ENCODE results near the gene SLC15A2.
"Not testable (repeated sequence)": the region's sequence is repeated elsewhere in the genome, so short reads cannot be mapped to it uniquely, and the experiment has no call there.

The SLC15A2 gene

DNA sequence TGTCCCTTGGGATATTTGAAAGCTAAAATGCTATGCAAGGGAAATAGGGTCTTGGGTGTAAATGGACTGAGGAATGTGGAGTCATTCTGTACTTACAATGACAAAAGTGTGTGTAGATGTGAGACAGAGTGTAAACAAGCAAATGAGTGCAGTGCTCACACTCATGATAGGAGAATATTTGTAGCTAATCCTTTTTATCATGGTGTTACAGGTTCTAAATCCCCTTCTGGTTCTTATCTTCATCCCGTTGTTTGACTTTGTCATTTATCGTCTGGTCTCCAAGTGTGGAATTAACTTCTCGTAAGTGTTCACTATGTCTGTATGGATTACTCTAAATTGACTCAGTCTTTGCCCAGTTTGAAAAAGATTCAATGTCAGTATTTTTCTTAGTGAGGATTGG is 30.5 kb downstream of the SLC15A2 start:
- DNase-seq, result no peak

DNA sequence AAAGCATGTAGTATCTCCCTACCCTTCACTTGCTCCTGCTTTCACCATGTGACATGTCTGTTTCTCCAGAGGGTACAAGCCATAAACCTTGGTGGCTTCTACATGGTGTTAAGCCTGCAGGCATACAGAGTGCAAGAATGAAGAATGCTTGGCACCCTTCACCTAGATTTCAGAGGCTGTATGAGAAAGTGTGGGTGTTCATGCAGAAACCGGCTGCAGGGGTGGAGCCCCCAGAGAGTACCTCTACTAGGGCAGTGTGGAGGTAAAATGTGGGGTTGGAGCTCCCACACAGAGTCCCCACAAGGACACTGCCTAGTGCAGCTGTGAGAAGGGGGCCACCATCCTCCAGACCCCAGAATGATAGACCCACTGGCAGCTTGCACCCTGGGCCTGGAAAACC is 32.2 kb downstream of the SLC15A2 start:
- DNase-seq, result no peak

DNA sequence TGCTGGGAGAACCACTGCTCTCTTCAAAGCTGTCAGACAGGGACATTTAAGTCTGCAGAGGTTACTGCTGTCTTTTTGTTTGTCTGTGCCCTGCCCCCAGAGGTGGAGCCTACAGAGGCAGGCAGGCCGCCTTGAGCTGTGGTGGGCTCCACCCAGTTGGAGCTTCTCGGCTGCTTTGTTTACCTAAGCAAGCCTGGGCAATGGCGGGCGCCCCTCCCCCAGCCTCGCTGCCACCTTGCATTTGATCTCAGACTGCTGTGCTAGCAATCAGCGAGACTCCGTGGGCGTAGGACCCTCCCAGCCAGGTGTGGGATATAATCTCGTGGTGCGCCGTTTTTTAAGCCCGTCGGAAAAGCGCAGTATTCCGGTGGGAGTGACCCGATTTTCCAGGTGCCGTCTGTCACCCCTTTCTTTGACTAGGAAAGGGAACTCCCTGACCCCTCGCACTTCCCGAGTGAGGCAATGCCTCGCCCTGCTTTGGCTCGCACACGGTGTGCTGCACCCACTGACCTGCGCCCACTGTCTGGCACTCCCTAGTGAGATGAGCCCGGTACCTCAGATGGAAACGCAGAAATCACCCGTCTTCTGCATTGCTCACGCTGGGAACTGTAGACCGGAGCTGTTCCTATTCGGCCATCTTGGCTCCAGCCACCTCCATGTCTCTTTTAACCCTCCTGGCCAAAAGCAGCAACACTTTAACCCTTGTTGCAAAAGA is 44.1 kb downstream of the SLC15A2 start:
- not testable (repeated sequence) for DNase-seq

DNA sequence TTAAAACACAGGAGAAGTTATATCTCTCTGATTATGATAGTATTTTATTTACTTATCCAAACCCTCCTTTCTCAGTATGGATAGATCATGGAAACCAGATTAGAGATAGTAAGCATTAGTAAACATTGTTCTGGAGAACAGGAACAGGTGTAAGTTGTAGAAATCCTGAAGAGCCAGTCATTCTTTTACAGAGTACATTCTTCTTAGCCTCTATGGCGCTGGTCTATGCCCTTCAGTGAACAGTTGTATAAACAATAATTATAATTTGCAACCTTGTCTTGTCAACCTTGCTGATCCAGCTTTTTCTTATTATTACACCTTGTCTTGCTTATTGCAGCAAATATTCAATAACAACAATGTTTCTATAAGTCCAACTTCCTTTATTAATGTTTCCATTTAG is 47.4 kb downstream of the SLC15A2 start:
- no peak for DNase-seq

DNA sequence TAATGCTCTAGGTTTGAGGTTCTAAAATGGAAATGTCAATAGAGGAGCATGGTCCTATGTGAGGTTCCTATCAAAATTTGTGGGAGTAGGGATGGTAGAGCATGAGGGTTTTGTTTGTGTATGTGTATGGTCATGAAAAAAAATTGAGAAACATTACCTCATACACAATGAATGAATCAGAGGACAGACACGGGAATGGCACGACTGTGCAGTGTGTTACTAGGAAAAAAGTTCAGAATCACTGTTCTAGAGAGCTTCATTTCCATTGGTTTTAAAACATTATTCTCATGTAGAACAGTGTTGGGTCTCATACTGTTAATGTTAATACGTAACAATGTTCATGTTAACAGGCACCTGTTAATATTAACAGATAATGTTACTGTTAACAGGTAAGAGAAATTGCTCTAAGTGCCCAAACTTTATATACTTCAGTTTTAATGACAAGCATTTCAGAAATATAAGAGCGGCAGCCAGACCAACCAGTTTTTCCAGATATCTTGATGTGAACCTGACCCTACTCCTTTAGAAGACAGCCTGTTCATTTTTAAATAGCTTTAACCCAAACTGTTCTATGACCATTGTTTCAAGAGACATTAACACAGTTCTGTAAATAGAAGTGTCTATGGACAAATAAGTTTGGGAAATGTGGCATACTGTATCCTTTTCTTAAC is 48.0 kb downstream of the SLC15A2 start:
- no peak for DNase-seq

DNA sequence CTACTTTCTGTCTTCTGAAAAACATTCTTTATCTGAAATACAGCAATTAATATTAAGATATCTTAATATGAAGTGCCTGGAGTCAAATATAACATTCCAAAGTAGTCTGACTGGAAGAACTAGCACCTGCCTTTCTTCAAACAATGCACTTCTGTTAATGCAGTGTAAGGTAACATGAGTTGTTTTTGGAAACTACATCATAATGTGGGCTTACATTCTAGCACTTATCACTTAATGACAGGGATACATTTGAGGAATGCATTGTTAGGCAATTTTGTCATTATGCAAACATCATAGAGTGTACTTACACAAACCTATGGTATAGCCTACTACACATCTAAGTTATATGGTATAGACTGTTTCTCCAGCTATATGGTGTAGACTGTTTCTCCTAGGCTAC is 49.2 kb downstream of the SLC15A2 start:
- no peak for DNase-seq

DNA sequence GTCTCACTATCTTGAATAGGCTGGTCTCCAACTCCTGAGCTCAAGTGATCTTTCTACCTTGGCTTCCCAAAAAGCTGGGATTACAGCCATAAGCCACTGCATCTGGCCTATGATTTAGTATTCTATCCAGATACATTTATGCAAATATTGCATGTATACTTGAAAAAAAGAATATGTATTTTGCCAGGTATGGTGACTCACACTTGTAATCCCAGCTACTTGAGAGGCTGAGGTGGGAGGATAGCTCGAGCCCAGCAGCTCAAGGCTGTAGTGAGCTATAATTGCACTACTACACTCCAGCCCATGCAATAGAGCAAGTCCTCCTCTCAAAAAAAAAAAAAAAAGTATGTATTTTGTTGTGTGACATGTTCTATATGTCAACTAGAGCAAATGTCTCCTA is 54.4 kb downstream of the SLC15A2 start:
- DNase-seq, result no peak

DNA sequence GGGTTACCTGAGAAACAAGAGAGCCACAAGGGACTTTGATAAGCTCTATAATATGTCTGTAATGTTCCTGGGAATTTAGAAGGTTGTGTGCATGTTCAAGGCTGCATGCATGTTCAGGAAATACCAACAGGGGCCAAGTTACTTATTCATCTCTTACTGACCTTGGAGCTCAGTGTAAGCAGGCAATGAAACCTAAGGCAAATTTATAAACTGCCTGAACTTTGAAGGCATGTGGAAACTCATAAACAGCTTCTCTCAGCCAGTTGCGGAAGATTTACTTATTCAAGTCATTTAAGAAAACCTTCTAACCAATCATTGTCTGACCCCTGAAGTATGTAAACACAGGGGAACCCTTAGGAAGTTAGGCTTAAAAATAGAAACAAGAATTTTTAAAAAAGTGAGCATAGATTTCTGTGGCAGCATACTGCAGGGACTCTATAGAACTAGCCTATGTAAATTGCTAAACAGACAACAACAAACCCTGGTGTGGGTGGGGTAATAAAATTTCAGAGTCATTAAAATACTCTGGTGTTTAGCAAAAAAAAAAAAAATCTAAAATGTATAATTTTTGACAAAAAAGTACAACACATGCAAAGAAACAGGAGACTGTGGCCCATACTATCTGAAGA is 57.2 kb downstream of the SLC15A2 start:
- no peak for DNase-seq

DNA sequence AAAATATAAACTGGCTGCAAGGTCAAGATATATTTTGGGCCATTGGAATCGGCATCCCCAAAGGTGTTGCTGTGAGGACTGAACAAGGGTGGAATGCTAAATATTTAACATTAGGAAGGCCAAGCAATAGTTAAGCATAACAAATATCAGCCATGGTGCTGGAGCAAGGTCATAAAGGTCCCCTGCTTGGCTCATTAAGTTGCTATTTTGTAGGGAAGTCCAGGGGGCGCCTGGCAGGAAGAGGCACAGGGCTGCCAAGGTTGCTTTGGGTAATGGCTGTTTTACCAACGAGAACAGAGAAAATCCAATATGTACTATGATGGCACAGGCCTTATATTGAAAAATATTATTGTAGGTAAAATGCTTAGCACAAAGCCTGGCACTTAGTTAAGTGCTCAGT is 62.2 kb downstream of the SLC15A2 start:
- no peak for DNase-seq

DNA sequence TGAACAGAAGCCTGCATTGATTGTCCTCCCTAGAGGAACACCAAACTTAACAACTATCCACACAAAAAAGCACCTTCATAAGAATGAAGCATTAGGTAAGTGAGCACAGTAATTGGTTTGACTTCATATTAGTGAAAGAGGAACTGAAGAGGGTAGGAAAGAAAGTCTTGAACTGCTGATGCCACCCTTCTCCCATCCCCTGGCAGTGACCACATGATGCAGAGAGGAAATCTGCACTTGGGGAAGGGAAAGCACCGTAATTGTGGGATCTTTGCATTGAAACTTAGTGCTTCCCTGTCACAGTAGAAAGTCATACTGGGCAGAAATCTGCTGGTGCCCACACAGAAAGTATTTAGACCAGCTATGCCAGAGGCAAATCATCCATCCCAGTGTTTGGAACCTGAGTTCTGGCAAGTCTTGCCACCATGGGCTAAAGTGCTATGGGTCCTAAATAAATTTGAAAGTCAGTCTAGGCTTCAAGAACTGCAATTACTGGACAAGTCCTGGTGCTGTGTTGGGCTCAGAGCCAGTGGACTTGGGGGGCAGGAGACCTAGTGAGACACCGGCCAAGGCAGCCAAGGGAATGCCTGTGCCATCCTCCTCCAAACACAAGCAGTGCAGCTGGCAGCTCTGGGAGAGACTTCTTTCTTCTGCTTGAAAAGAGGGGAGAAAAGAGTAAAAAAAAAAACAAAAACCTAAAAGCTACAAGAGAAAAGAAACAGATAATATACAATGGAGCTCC is 63.6 kb downstream of the SLC15A2 start:
- DNase-seq, result peak in 1 of 2 donors; percentile 62

DNA sequence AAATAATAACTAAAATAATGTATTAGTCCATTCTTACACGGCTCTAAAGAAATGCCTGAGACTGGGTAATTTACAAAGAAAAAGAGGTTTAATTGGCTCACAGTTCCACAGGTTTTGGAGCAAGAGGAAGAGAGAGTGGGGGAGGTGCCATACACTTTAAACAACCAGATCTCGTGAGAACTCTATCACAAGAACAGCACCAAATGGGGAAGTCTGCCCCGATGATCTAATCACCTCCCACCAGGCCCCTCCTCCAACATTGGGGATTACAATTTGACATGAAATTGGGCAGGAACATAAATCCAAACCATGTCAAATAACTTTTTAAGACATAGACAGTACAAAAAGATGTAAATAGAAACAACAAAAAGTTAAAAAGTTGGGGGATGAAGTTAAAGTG is 64.6 kb downstream of the SLC15A2 start:
- peak in 1 of 2 donors; percentile 16 for DNase-seq

DNA sequence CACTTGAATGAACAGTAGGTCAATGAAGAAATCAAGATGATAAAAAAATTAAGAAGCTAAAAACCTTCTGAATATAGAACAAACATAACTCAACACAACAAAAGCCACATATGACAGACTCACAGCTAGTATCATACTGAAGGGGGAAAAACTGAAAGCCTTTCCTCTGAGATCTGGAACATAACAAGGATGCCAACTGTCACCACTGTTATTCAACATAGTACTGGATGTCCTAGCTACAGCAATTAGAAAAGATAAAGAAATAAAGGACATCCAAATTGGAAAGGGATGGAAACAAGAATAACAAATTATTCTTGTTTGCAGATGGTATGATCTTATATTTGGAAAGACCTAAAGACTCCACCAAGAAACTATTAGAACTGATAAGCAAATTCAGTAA is 67.1 kb downstream of the SLC15A2 start:
- no peak for DNase-seq

DNA sequence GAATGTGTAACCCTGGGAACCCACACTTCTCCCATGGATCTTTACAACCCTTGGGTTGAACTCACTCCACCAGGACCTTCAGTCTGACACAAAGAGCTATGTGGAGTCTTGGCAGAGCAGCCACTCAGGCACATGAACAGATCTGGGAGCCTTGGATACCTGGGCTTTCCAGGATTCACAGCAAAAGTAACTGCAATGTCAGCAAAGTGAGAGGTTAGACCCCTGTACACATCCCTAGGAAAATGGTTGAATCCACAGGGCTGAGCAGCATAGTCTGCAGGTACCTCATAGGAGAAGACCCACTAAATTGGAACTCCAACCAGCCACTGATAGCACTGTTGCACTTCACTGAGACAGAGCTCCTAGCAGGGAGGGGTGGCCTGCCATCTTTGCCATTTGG is 68.2 kb downstream of the SLC15A2 start:
- DNase-seq, result no peak

DNA sequence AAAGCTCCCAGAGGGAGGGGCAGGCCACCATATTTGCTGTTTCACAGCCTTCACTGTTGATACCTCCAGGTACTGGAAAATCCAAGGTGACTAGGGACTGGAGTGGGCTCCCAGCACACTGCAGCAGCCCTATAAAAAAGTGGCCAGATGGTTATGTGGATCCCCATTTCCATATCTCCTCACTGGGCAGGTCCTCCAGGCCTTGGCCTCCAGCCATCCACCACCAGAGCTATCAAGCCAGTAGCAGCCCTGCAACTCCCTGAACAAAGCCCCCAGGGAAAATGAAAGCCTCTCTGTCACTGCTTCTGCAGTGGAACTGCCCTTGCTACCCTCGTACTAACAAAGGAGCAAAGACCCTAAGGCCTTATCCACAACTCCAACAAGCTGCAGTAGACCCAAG is 69.4 kb downstream of the SLC15A2 start:
- DNase-seq, result no peak

DNA sequence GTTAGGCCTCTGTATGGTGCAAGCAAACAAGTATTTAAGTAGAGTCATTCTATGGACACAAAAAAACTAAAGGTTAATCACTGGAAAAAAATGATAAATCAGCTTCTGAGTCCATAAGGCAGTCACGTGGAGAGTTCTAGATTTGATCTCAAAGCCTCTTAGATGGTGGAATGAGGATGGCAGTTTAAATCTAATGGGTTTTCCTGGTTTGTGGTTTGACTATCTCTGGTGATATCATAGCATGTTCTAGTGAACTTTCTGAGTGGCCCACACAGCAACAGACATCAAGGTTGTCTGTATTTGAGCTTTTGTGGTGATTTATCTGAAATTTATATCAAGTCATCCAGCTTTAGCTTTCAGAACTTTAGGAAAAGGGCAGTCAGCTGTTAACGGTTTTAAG is 75.4 kb downstream of the SLC15A2 start:
- DNase-seq, result no peak

DNA sequence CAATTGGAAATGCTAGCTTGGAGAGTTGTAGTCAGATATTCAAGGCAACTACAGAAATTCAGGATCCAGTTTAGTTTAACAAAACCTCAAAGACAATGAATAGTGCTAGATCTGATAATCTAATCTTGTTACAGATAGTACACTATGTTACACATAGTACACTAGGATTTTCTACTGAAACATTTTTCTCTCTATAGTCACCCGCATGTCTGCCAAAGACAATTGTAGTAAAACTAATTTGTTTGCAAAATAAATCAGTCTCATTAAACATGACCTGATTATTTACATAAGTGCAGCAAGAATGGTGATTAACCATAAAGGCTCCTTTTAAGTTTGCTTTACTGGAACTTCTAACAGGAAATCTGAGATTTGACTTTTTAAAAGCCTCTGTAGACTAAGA is 75.8 kb downstream of the SLC15A2 start:
- no peak for DNase-seq

DNA sequence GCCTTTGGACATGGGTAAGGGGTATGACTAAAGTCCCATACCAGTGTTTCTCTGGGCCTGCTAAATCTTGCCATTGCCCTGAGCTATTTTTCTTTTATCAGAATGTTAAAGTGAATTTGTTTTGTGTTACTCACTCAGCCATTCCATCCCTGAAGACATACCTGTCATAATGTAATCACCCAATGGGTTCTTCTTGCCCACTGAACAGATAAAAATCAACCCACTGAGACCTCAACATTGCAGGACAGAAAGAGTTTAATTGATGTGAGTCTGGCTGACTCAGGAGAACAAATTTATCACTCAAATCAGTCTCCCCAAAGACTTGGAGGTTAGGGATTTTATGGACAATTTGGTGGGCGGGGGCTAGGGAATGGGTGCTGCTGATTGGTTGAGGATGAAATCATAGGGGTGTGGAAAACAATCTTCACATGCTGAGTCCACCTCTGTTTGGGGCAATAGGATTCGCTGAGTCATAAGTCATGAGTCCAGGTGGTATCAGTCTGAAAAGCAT is 80.5 kb downstream of the SLC15A2 start:
- no peak for DNase-seq

DNA sequence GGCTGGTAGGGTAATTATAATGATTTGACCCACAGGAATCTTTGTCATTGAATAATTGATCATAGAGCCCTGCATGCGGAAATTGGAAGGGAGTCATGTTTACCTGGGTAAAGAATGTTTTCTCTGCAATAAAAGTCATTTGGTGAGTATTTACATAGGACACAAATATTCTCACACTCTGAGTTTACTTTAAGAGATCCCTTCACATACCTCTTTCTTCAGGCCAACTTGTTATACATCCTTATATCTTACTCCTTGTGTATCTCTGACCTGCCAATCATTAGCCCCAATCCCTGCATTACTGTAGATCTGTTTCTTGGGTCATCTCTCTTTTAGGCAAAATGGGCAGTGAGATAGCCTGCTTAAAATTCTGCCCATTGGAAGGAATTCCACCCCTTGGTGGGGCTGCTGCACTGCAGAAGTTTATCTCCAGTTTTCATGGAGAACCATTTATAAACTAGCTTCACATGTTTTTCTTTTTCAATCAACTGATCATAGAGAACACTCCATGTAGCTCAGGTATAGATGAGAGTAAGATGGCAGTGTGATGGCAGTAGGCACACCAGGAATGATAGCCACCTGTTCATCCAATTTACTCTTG is 81.6 kb downstream of the SLC15A2 start:
- no peak for DNase-seq

DNA sequence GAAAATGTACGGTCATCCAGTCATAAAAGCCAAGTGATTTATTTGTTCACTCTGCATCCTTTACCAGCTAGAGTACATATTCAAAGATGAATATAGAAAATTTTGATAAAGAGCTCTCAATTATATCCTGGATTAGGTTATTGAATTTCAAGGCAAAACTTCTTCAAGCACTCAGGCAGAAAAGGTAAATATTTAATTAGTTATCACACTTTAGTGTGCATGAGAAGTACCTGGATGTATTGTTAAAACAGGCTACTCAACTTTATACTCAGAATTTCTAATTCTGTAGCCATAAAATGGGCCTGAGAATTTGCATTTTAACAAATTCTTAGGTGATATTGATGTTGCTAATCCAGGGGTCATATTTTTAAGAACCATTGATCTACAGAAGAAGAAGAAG is 82.5 kb downstream of the SLC15A2 start:
- no peak for DNase-seq

DNA sequence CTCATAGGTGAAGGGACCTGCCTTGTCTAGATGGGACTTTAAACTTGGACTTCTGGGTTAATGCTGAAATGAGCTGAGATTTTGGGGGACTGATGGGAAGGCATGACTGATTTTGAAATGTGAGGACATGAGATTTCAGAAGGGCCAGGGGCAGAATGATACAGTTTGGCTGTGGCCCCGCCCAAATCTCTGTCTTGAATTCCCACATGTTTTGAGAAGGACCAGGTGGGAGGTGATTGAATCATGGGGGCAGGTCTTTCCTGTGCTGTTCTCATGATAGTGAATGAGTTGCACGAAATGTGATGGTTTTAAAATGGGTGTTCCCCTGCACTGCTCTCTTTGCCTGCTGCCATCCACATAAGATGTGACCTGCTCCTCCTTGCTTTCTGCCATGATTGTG is 85.0 kb downstream of the SLC15A2 start:
- DNase-seq, result no peak

DNA sequence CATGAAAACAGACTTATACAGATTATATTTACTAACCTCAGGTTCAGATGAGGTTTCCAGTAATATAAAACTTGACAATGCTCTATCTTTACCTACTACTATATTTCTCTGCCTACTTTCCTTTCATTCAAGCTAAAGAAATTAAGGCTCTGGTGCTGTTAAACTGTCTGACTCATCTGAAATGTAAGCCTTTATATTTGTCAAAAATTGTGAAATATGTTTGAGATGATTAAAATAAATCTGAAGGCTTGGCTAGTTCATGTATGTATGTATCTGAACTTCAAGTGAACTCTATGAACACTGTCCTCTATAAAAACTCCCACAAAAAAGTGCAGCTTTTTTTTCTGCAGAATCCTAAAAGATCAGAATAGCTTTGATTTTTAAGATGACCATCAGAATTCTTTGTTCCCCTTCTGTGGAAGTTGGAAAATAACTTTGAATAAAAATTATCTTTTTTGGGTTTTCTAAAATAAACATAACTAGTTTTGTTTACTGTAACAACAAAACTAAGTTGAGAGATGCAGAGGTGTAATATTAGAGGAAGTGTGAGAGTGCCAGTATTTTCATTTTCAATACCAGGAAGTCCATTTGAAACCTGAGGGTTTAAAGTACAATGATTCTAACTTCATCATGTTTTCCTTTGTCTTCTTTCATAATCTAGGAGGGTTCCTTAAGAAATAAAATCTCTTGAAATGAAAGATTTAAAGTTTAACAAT is 85.7 kb downstream of the SLC15A2 start:
- no peak for DNase-seq

DNA sequence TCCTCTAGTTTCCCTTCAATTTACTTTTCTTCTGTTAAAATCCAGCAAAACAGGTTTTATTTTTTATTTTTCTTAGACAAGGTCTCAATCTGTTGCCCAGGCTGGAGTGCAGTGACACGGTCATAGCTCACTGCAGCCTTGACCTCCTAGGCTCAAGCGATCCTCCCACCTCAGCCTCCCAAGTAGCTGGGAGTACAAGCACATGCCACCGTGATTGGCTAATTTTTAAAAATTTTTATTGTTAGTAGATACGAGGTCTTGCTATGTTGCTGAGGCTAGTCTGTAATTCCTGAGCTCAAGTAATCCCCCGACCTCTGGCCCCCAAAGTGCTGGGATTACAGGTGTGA is 86.2 kb downstream of the SLC15A2 start:
- DNase-seq, result no peak

DNA sequence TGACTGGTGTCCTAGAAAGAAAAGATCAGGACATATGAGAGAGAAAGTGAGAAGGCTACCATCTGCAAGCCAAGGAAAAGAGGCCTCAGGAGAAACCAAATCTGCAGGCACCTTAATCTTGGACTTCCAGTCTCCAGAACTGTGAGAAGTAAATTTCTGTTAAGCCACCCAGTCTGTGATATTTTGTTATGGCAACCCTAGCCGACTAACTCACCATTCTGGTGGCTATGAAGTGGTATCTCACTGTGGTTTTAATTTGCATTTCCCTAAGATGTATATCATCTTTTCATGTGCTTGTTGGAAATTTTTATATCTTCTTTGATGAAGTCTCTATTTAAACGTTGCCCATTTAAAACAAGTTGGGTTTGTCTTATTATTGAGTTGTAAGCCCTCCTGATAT is 87.3 kb downstream of the SLC15A2 start:
- DNase-seq, result no peak
